PC-3 (cell line): ENCODE measurements around the gene SLC15A5.

ENCODE experiments used
- CTCF ChIP-seq: fragments of 300-600 bp; sonication (generic); conservative IDR thresholded peaks from 2 replicates; pipeline ENCODE4 v1.5.1; 2017; ENCODE audit warnings: antibody characterized with exemption, low read depth, mild to moderate bottlenecking, low read length
- EZH2 ChIP-seq: fragments of 300-600 bp; sonication (generic); IDR thresholded peaks from one replicate; pipeline ENCODE4 v1.6.1; 2017; ENCODE audit warnings: antibody characterized with exemption, mild to moderate bottlenecking, low read length; ENCODE audit not compliant: unreplicated experiment
- EZH2phosphoT487 ChIP-seq: fragments of 300-600 bp; sonication (generic); IDR thresholded peaks from 2 replicates; pipeline ENCODE4 v1.6.1; 2018; ENCODE audit warnings: mild to moderate bottlenecking, antibody characterized with exemption, low read length, borderline replicate concordance

- no peak for TF ChIP-seq CTCF
- TF ChIP-seq EZH2 = no peak
- TF ChIP-seq EZH2phosphoT487 = no peak
These were observed 13.5 kb upstream of the SLC15A5 start for GRCh38 chr12:16291032-16291431.
